Measurements from ENCODE around the gene CIDEB. TPM values are rescaled to one million over a fixed set of nuclear protein-coding genes. Genes with fewer than 3 reads are reported as not detected.
A peak's percentile ranks its signal among the peaks of the same experiment; 100 is the strongest.

CIDEB gene
- total RNA-seq, 1 experiment from 2014 or later, result not detected

DNA sequence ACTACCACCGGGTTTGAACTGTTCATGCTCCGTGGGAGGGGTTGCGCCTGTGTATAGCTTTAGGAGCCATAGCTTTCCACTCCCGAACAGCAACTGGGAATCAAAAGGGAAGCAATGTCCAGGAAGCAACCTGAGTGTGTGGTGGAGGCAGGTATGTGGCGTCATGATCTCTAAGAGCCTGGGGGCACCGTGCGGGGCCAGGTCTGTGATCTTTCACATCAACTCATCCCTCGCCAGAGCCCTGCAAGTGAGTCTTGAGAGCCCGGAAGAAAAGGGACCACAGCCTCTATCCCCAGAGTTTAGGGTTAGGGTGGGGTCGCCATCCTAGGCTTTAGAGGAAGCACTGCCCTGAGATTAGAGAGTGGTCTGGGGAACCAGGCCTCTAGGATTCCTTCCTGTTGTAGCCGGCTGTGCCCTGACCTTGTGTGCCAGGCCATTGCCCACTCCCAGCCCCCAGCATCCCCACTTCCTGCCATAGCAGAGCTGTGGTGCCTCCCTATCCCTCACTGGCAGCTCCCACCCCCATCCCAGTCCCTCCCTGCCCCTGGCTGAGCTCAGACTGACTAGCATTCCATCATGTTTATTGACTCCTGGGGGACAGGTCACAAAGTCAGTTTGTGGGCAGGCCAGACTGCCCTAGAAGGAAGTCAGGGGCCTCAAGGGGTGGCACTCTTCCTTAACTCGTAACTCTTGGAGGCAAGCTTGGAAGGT is 27.8 kb upstream of the CIDEB start:
- TF ChIP-seq CTCF (conservative IDR thresholded peaks at IDR 0.05; ENCODE audit: low read depth, low read length) (no peak), EZH2 (IDR thresholded peaks at IDR 0.05; ENCODE audit: borderline replicate concordance, low read depth, low read length, poor library complexity, severe bottlenecking) (no peak)

GRCh38 chr14:24334431-24335291 is 26.9 kb upstream of the CIDEB start, which contains the start of gene ADCY4:
TSS of gene ADCY4 (minus strand) at chr14:24335071. CDS start at chr14:24334652, 419 bp downstream.
- H3K9me3 ChIP-seq (ENCODE audit: low read depth, low read length, poor library complexity, severe bottlenecking), result no peaks in the 10 kb centered on the region
- no peak for DNase-seq (ENCODE audit: low spot score)
- H3K27me3 ChIP-seq (replicated peaks; ENCODE audit: insufficient read depth, low read depth, low read length, poor library complexity), result no peaks in the 10 kb centered on the region
- peak within 1 kb of the TSS; percentile 43 for H3K4me3 ChIP-seq (ENCODE audit: low read depth, low read length, poor library complexity, severe bottlenecking)
- ChIA-PET CTCF (interaction anchor here (1.5 to 4.8 kb wide), 4 partner anchors 85 to 107 kb away, joined by 6 to 101 read pairs (median 6); partner anchors contain the start of genes CBLN3, KHNYN and TINF2), POLR2A (ENCODE audit: low non-redundant PET) (no interaction called here)
- no peak within 1 kb of the TSS for H3K27ac ChIP-seq (ENCODE audit: low read depth, low read length, poor library complexity, severe bottlenecking)
- intact Hi-C loops (cut with micrococcal nuclease; ENCODE audit: unreplicated experiment), result loop anchor here (1.0 kb wide), 1 partner anchor 33 kb away; no protein-coding TSS in a partner anchor
- no TSS peak for BruUV-seq (replicated peaks)
- TF ChIP-seq EZH2 (IDR thresholded peaks at IDR 0.05; ENCODE audit: borderline replicate concordance, low read depth, low read length, poor library complexity, severe bottlenecking), result no peak
- no peak for TF ChIP-seq CTCF (conservative IDR thresholded peaks at IDR 0.05; ENCODE audit: low read depth, low read length)
- no peaks in the 10 kb centered on the region for H3K36me3 ChIP-seq (ENCODE audit: insufficient read depth, low read length, poor library complexity, severe bottlenecking)
- peaks cover 10% of the 10 kb centered on the region for H3K4me1 ChIP-seq (ENCODE audit: insufficient read depth, low read length, poor library complexity, severe bottlenecking)

More for the DNA sequence above, 27.8 kb upstream of the CIDEB start:
- no peak overlapping the region for H3K27ac ChIP-seq (ENCODE audit: low read depth, low read length, poor library complexity, severe bottlenecking)
- no peaks in the 10 kb centered on the region for H3K27me3 ChIP-seq (replicated peaks; ENCODE audit: insufficient read depth, low read depth, low read length, poor library complexity)
- H3K4me3 ChIP-seq (ENCODE audit: low read depth, low read length, poor library complexity, severe bottlenecking), result no peak overlapping the region
- H3K4me1 ChIP-seq (ENCODE audit: insufficient read depth, low read length, poor library complexity, severe bottlenecking), result peaks cover 10% of the 10 kb centered on the region
- no TSS peak for BruUV-seq (replicated peaks)
- POLR2A ChIA-PET (ENCODE audit: low non-redundant PET), result no interaction called here
- CTCF ChIA-PET, result interaction anchor here (4.8 kb wide), 1 partner anchor 95 kb away, joined by 101 read pairs; the partner anchor contains the start of genes CBLN3 and KHNYN
- H3K9me3 ChIP-seq (ENCODE audit: low read depth, low read length, poor library complexity, severe bottlenecking), result no peaks in the 10 kb centered on the region
- H3K36me3 ChIP-seq (ENCODE audit: insufficient read depth, low read length, poor library complexity, severe bottlenecking), result no peaks in the 10 kb centered on the region
- intact Hi-C loops (cut with micrococcal nuclease; ENCODE audit: unreplicated experiment), result no loop called here
- DNase-seq (ENCODE audit: low spot score), result no peak

GRCh38 chr14:24332268-24332993 is 24.7 kb upstream of the CIDEB start:
- H3K36me3 ChIP-seq (ENCODE audit: insufficient read depth, low read length, poor library complexity, severe bottlenecking), result no peaks in the 10 kb centered on the region
- H3K27me3 ChIP-seq (replicated peaks; ENCODE audit: insufficient read depth, low read depth, low read length, poor library complexity), result no peaks in the 10 kb centered on the region
- peak; percentile 79 for TF ChIP-seq CTCF (conservative IDR thresholded peaks at IDR 0.05; ENCODE audit: low read depth, low read length)
- no peak for TF ChIP-seq EZH2 (IDR thresholded peaks at IDR 0.05; ENCODE audit: borderline replicate concordance, low read depth, low read length, poor library complexity, severe bottlenecking)
- BruUV-seq (replicated peaks), result no TSS peak
- CTCF ChIA-PET, result interaction anchor here (0.9 to 4.8 kb wide), 6 partner anchors 15 to 104 kb away, joined by 3 to 101 read pairs (median 5); partner anchors contain the start of genes CBLN3, CIDEB, KHNYN and NYNRIN
- no peak overlapping the region for H3K27ac ChIP-seq (ENCODE audit: low read depth, low read length, poor library complexity, severe bottlenecking)
- H3K9me3 ChIP-seq (ENCODE audit: low read depth, low read length, poor library complexity, severe bottlenecking), result no peaks in the 10 kb centered on the region
- DNase-seq (ENCODE audit: low spot score), result peak; percentile 88
- POLR2A ChIA-PET (ENCODE audit: low non-redundant PET), result interaction anchor here (1.0 kb wide), 1 partner anchor 99 kb away, joined by 4 read pairs; no protein-coding TSS in a partner anchor
- H3K4me3 ChIP-seq (ENCODE audit: low read depth, low read length, poor library complexity, severe bottlenecking), result no peak overlapping the region
- intact Hi-C loops (cut with micrococcal nuclease; ENCODE audit: unreplicated experiment), result loop anchor here (2.0 kb wide), 1 partner anchor 98 kb away; no protein-coding TSS in a partner anchor
- H3K4me1 ChIP-seq (ENCODE audit: insufficient read depth, low read length, poor library complexity, severe bottlenecking), result peaks cover 10% of the 10 kb centered on the region

All from A673 (cell line).